Hepatocyte (in vitro differentiated cells): Measurements from ENCODE around the gene FCHSD2. TPM values are rescaled to one million over a fixed set of nuclear protein-coding genes. Genes with fewer than 3 reads are reported as not detected.

Experiments used
- DNase-seq: peaks from one replicate; pipeline ENCODE4 v3.0.0-alpha.2; 2016; ENCODE audit warnings: low spot score
- H2AFZ ChIP-seq: fragments of 200-600 bp; sonication (generic); 2 replicates; pipeline ENCODE4 v1.6.0; 2016; ENCODE audit warnings: antibody characterized with exemption, mild to moderate bottlenecking
- H3K27ac ChIP-seq: fragments of 200-600 bp; sonication (generic); 2 replicates; pipeline ENCODE4 v1.5.1; 2016; ENCODE audit warnings: mild to moderate bottlenecking
- H3K27me3 ChIP-seq: fragments of 200-600 bp; sonication (generic); 2 replicates; pipeline ENCODE4 v1.6.1; 2016
- H3K36me3 ChIP-seq: fragments of 200-600 bp; sonication (generic); replicated peaks from 2 replicates; pipeline ENCODE4 v1.5.1; 2016; ENCODE audit warnings: low read depth; ENCODE audit not compliant: insufficient read depth
- H3K4me1 ChIP-seq: fragments of 200-600 bp; sonication (generic); 2 replicates; pipeline ENCODE4 v1.5.1; 2016; ENCODE audit warnings: mild to moderate bottlenecking, moderate library complexity; ENCODE audit not compliant: insufficient read depth
- H3K4me2 ChIP-seq: fragments of 200-600 bp; sonication (generic); 2 replicates; pipeline ENCODE4 v1.6.0; 2016
- H3K4me3 ChIP-seq: fragments of 200-600 bp; sonication (generic); 2 replicates; pipeline ENCODE4 v1.5.1; 2016; ENCODE audit warnings: mild to moderate bottlenecking
- H3K79me2 ChIP-seq: fragments of 200-600 bp; sonication (generic); 2 replicates; pipeline ENCODE4 v1.6.0; 2017; ENCODE audit warnings: mild to moderate bottlenecking
- H3K9me2 ChIP-seq: fragments of 200-600 bp; sonication (generic); replicated peaks from 2 replicates; pipeline ENCODE4 v1.6.0; 2017; ENCODE audit warnings: mild to moderate bottlenecking; ENCODE audit not compliant: insufficient read depth
- H3K9me3 ChIP-seq: fragments of 200-600 bp; sonication (generic); 2 replicates; pipeline ENCODE4 v1.5.1; 2016; ENCODE audit warnings: low read depth, mild to moderate bottlenecking
- H4K20me1 ChIP-seq: fragments of 200-600 bp; sonication (generic); 2 replicates; pipeline ENCODE4 v1.6.0; 2016; ENCODE audit warnings: mild to moderate bottlenecking; ENCODE audit not compliant: insufficient read depth, poor library complexity, severe bottlenecking
- CTCF ChIP-seq: fragments of 200-600 bp; sonication (generic); IDR thresholded peaks from 2 replicates; pipeline ENCODE4 v1.5.1; 2016; ENCODE audit warnings: antibody characterized with exemption, mild to moderate bottlenecking; ENCODE audit not compliant: poor library complexity
- EZH2 ChIP-seq: fragments of 200-600 bp; sonication (generic); IDR thresholded peaks from 2 replicates; pipeline ENCODE4 v1.6.1; 2016; ENCODE audit warnings: antibody characterized with exemption, mild to moderate bottlenecking, borderline replicate concordance
- EZH2phosphoT487 ChIP-seq: fragments of 200-600 bp; sonication (generic); IDR thresholded peaks from one replicate; pipeline ENCODE4 v1.6.1; 2018; ENCODE audit warnings: antibody characterized with exemption, mild to moderate bottlenecking, low read depth, moderate library complexity; ENCODE audit not compliant: unreplicated experiment, severe bottlenecking
- WGBS: methylation state at CpG from one replicate; pipeline ENCODE4 v1.1.6; 2016; ENCODE audit warnings: low lambda C conversion rate; ENCODE audit errors: missing lambda C conversion rate; 5-methylcytosine and 5-hydroxymethylcytosine counted together
- polyA plus RNA-seq: library from polyadenylated mRNA; unstranded; fragments of >200 nt; fragmentation: Nextera tagmentation; extraction: Ambion mirVana; gene quantifications from 2 replicates; pipeline ENCODE4 v1.2.1, GENCODE V29; 2016
- total RNA-seq: library from RNA; depleted of rRNA; stranded (reverse); fragments of >200 nt; gene quantifications from 2 replicates; pipeline ENCODE4 v1.2.3, GENCODE V29; 2014

Gene FCHSD2
- total and polyA plus RNA-seq, 2 experiments from 2014 or later, result 9.1 to 13.1 TPM

GRCh38 chr11:72968390-72968789 is 173.7 kb downstream of the FCHSD2 start:
- no peak overlapping the region for H2AFZ ChIP-seq
- H3K9me2 ChIP-seq, result no peaks in the 10 kb centered on the region
- H3K4me2 ChIP-seq, result no peak overlapping the region
- H3K4me1 ChIP-seq, result peaks cover 6% of the 10 kb centered on the region
- H3K79me2 ChIP-seq, result no peaks in the 10 kb centered on the region
- no peak overlapping the region for H3K4me3 ChIP-seq
- TF ChIP-seq EZH2phosphoT487 (no peak), CTCF (no peak), EZH2 (no peak)
- no peaks in the 10 kb centered on the region for H3K9me3 ChIP-seq
- DNase-seq, result no peak
- no peak overlapping the region for H3K27ac ChIP-seq
- H3K36me3 ChIP-seq, result no peaks in the 10 kb centered on the region
- H4K20me1 ChIP-seq, result no peaks in the 10 kb centered on the region
- H3K27me3 ChIP-seq, result no peaks in the 10 kb centered on the region

GRCh38 chr11:72965672-72966071 is 176.4 kb downstream of the FCHSD2 start:
- WGBS, result 89% methylated on average over 1 of the region's 1 CpG
- no peaks in the 10 kb centered on the region for H3K9me2 ChIP-seq
- no peak overlapping the region for H3K4me2 ChIP-seq
- TF ChIP-seq CTCF (no peak), EZH2 (no peak), EZH2phosphoT487 (no peak)
- DNase-seq, result no peak
- no peaks in the 10 kb centered on the region for H3K79me2 ChIP-seq
- no peak overlapping the region for H3K4me3 ChIP-seq
- no peaks in the 10 kb centered on the region for H4K20me1 ChIP-seq
- no peak overlapping the region for H3K27ac ChIP-seq
- H3K36me3 ChIP-seq, result no peaks in the 10 kb centered on the region
- H3K27me3 ChIP-seq, result no peaks in the 10 kb centered on the region
- H3K4me1 ChIP-seq, result no peaks in the 10 kb centered on the region
- H2AFZ ChIP-seq, result no peak overlapping the region
- H3K9me3 ChIP-seq, result no peaks in the 10 kb centered on the region

- Histone ChIP-seq H3K27ac (no peak overlapping the region), H3K4me2 (no peak overlapping the region), H3K4me1 (no peaks in the 10 kb centered on the region), H4K20me1 (no peaks in the 10 kb centered on the region), H3K79me2 (no peaks in the 10 kb centered on the region), H3K4me3 (no peak overlapping the region), H3K27me3 (no peaks in the 10 kb centered on the region), H3K36me3 (no peaks in the 10 kb centered on the region), H3K9me2 (no peaks in the 10 kb centered on the region), H2AFZ (no peak overlapping the region), H3K9me3 (no peaks in the 10 kb centered on the region)
- no peak for DNase-seq
- TF ChIP-seq EZH2phosphoT487, result no peak
- TF ChIP-seq EZH2, result no peak
Measured at GRCh38 chr11:72962717-72963116, 179.4 kb downstream of the FCHSD2 start.

- Histone ChIP-seq H4K20me1 (no peaks in the 10 kb centered on the region), H3K36me3 (no peaks in the 10 kb centered on the region), H3K27me3 (no peaks in the 10 kb centered on the region), H3K4me3 (no peak overlapping the region), H3K4me2 (no peak overlapping the region), H3K27ac (no peak overlapping the region), H3K9me3 (no peaks in the 10 kb centered on the region), H2AFZ (no peak overlapping the region), H3K4me1 (no peaks in the 10 kb centered on the region), H3K79me2 (no peaks in the 10 kb centered on the region), H3K9me2 (no peaks in the 10 kb centered on the region)
- no peak for DNase-seq
- WGBS, result 84% methylated on average over 4 of the region's 4 CpGs
- TF ChIP-seq CTCF, result no peak
- no peak for TF ChIP-seq EZH2
- TF ChIP-seq EZH2phosphoT487, result no peak
Measured at GRCh38 chr11:72962084-72962483, 180.0 kb downstream of the FCHSD2 start.
